NOMO-1 treated with DMSO at 0.1 percent for 48 hours (cell line): Measurements from ENCODE around the gene POLN.
"Not testable (repeated sequence)": the region's sequence is repeated elsewhere in the genome, so short reads cannot be mapped to it uniquely, and the experiment has no call there.

Experiments
- DNase-seq: peaks from one replicate; lab custom pipeline; 2025; ENCODE audit not compliant: unreplicated experiment; lab: John Stamatoyannopoulos, UW

The POLN gene

DNA sequence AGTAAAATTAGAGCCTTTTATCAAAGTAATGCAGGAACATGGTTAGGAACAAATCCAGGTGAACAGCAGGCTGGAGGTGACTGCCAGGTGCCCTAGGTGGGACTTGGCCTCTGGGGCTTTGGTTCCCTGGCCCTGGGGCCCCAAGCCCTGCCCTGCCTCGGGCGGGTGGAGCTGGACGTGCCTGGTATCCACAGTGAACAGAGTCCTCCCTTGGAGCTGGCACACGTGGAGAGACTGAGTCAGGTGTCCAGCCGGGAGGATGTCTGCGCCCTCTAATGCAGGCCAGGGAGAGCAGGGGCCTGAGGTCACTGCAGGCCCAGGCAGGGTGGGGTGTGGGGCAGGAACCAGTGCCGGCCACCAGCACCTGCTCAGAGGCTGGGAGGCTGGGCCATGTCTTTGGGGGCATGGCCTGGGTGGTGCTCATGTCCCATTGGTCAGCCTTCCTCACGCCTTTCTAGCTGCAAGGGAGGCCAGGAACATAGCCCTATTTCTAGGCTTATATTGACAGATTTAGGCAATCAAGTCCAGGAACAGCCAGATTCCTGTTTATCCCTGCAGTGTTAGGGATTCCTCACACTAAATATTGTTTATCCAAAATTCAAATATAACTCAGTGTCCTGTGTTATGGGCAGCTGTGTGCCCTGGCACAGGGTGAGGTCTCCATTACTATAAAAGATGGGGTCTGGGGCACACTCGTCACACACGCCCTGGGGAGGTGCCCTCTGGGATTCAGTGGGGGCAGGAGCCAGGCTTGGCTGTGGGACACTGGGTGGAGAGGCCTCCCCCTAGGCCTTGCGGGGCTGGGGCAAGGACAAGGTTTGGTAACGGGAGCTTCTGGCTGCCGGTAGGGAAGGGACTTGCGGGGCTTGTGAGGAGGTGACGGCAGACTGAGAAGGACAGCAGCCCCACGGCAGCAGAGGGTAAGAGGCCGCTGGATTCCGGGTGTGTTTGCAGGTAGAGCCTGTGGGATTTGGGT lies 197.1 kb downstream of the POLN start:
- no peak for DNase-seq

DNA sequence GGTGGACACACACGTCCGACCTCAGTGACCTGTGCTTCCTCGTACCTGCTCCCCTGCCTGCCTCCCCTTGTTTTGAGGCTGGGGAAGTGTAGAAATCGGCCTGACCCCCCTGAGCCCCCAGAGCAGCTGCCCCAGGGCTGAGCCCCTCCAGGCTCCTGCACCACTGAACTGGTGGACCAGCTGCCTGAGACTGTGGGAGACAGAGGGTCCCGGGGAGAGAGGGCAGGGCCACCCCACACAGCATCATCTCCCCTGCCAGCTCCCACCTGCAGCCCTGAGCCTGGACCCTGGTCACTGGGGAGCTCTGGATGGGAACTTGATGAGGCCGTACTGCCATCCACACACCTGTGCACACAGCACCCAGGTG lies 197.8 kb downstream of the POLN start:
- DNase-seq, result no peak

- DNase-seq, result no peak
These were observed 198.4 kb downstream of the POLN start for GRCh38 chr4:2043396-2044118.

GRCh38 chr4:2042947-2043395 lies 198.9 kb downstream of the POLN start:
- DNase-seq, result no peak

DNA sequence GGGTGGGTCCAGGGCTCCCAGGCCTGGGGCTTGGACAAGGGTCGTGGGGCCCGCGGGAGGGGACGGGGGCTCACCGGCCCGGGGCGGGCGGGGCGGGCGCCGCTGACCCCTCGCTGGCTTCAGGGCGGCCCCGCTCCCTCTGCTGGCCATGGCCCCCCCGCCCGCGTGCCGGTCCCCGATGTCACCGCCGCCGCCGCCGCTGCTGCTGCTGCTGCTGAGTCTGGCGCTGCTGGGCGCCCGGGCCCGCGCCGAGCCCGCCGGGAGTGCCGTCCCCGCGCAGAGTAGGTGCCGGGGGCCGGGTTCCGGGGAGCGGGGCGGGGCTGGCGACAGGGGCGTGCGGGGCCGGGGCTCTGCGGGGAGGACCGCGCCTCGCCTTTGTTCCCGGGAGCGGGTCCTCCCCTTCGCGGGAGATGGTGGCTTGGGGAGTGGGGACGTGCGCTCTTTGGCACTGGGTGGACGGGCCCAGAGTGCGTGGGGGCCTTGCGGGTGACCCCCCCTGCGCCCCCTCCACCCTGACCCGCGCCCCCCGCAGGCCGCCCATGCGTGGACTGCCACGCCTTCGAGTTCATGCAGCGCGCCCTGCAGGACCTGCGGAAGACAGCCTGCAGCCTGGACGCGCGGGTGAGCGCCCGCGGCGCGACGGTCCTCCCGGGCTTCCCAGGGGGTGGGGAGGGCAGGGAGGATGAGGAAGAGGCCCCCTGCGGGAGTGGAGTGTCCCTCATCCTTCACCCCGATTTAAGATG lies 199.5 kb downstream of the POLN start:
- no peak for DNase-seq

DNA sequence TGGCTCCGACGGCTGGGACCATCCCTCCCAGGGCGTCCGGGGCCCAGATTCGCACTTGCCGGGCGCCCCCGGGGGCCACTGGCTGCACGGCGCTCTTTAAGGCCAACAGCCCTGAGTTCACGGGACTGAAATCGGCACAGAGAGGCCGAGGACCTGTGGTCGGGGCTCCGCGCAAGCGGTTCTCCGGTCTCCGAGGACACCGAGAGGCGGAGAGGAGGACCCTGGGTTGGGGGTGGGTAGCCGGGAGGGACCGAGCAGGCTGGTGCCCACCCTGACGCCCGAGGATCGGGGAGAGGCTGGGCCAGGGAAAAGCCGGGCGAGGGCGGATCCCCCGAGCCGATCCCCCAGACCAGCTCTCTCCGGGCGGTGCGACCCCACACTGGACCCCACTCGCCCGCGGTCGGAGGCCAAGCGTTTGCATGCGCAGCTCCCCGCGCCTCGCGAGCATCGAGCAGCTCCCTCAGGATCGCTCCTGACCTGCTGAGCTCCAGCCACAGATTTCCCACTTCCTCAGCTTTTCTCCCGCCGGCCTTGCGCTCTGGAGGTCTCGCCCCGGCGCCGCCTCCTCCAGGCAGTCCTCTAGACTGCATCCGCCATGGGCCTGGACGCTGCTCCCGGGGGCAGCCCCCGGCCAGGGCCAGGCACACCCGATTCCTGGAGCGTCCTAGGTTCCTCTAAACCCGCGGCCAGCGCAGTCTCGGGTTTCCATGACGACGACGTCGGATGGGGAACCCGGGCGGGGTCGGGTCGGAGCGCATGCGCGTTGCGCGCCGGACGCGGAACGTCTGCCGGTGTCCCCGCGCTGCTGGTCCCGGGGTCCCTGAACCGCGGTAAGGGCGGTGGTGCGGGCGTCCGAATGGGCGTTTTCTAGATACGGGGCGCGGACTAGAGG lies 200.4 kb downstream of the POLN start:
- peak; percentile 71 for DNase-seq

- no peak for DNase-seq
These were observed 201.3 kb downstream of the POLN start for GRCh38 chr4:2040391-2041238.

DNA sequence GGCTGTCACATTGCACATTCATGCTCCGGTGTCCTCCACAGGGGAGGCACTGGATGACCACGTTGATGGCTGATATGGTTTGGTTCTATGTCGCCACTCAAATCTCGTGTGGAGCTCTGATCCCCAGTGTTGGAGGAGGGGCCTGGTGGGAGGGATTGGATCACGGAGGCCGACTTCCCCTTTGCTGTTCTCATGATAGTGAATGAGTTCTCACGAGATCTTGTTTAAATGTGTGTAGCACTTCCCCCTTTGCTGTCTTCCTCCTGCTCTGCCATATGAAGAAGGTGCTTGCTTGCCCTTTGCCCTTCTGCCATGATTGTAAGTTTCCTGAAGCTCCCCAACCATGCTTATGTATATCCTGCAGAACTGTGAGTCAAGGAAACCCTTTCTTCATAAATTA lies 205.1 kb downstream of the POLN start:
- DNase-seq, result peak; percentile 56

- DNase-seq, result no peak
These were observed 205.6 kb downstream of the POLN start for GRCh38 chr4:2036327-2036726.

DNA sequence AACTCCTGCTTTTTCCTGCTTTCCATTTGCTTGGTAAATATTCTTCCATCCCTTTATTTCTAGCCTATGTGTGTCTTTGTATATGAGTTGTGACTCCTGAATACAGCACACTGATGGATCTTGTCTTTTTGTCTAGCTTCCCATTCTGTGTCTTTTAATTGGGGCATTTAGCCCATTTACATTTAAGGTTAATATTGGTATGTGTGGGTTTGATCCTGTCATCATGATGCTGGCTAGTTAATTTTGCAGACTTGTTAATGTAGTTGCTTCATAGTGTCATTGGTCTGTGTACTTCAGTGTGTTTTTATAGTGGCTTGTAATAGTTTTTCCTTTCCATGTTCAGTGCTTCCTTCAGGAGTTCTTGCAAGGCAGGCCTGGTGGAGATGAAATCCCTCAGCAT lies 210.8 kb downstream of the POLN start:
- not testable (repeated sequence) for DNase-seq

DNA sequence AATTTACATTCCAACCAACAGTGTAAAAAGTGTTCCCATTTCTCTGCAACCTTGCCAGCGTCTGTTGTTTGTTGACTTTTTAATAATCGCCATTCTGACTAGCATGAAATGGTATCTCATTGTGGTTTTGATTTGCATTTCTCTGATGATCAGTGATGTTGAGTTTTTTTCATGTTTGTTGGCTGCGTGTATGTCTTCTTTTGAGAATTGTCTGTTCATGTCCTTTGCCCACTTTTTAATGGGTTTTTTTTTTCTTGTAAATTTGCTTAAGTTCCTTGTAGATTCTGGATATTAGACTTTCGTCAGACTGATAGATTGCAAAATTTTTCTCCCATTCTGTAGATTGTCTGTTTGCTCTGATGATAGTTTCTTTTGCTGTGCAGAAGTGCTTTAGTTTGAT lies 214.8 kb downstream of the POLN start:
- not testable (repeated sequence) for DNase-seq

DNA sequence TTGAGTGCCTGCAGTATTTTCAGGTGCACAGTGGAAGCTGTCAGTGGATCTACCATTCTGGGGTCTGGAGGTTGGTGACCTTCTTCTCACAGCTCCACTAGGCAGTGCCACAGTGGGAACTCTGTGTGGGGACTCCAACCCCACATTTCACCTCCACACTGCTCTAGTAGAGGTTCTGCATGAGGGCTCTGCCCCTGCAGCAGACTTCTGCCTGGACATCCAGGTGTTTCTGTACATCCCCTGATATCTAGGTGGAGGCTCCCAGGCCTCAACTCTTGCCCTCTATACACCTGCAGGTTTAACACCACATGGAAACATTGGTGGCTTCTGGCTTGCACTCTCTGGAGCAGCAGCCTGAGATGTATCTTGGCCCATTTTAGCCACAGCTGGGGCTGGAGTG lies 216.1 kb downstream of the POLN start:
- no peak for DNase-seq

DNA sequence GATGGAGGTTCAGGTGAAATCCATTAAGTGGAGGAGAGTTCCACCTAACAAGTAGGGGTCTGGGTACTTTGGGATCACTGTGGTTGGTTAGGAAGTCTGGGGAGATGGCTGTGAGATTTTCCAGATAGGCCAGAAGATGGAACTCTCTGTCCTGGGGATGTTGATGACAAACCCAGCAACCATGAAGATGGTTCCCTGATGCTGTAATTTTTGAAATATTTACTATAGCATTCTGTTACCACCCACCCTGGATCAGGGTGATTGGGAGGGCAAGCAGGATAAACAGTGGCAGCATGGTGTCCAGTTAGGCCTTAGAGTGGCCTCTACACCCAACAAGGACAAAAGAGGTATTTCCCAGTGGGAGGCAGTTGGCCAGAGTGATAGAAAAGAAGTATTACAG lies 217.2 kb downstream of the POLN start:
- DNase-seq, result no peak
